CD14-positive monocyte (primary cell): Measurements from ENCODE around the gene APOD. TPM values are rescaled to one million over a fixed set of nuclear protein-coding genes. Genes with fewer than 3 reads are reported as not detected.
"Not testable (repeated sequence)": the region's sequence is repeated elsewhere in the genome, so short reads cannot be mapped to it uniquely, and the experiment has no call there.

Experiments
- DNase-seq, 3 donors: peaks; one replicate each; pipeline ENCODE4 v3.0.0-alpha.2; 2011 to 2022
- H2AFZ ChIP-seq: 2 replicates; pipeline ENCODE4 v1.6.0; 2012; ENCODE audit warnings: mild to moderate bottlenecking, low read depth, low read length, inconsistent platforms; ENCODE audit not compliant: insufficient read depth, poor library complexity, severe bottlenecking
- H3K27ac ChIP-seq, 2 donors: 1 replicate in 1 of 2; 2 replicates in 1 of 2; pipeline ENCODE4 v1.5.1; 2012 to 2013; ENCODE audit warnings: low read length in 2 of 2, control low read depth in 1 of 2, inconsistent platforms in 1 of 2, low read depth in 1 of 2, mild to moderate bottlenecking in 1 of 2
- H3K27me3 ChIP-seq, 2 donors: one replicate each; pipeline versions ENCODE4 v1.6.0 to v1.6.1; 2011 to 2013; ENCODE audit warnings: low read length in 2 of 2; ENCODE audit not compliant: control insufficient read depth in 2 of 2, insufficient read depth in 2 of 2
- H3K36me3 ChIP-seq, 2 donors: replicated peaks in 1 of 2; 1 replicate in 1 of 2; 2 replicates in 1 of 2; pipeline versions ENCODE4 v1.5.1 to v1.6.1; 2012 to 2013; ENCODE audit warnings: low read length in 2 of 2, control low read depth in 1 of 2, inconsistent platforms in 1 of 2, mild to moderate bottlenecking in 1 of 2; ENCODE audit not compliant: insufficient read depth in 2 of 2, control insufficient read depth in 1 of 2
- H3K4me1 ChIP-seq, 2 donors: 1 replicate in 1 of 2; 2 replicates in 1 of 2; pipeline versions ENCODE4 v1.5.1 to v1.6.1; 2012 to 2013; ENCODE audit warnings: low read length in 2 of 2, control low read depth in 1 of 2, inconsistent platforms in 1 of 2, mild to moderate bottlenecking in 1 of 2, moderate library complexity in 1 of 2; ENCODE audit not compliant: insufficient read depth in 2 of 2, control insufficient read depth in 1 of 2
- H3K4me2 ChIP-seq: replicated peaks from 2 replicates; pipeline ENCODE3; 2012; ENCODE audit warnings: low read length, moderate library complexity, mild to moderate bottlenecking; ENCODE audit not compliant: poor library complexity, severe bottlenecking; ENCODE audit errors: extremely low read depth
- H3K4me3 ChIP-seq, 3 experiments: fragments of 200-600 bp in 1 of 3; sonication (generic) in 1 of 3; replicated peaks in 1 of 3; 1 replicate in 2 of 3; 2 replicates in 1 of 3; pipeline ENCODE4 v1.5.1; 2011 to 2013; ENCODE audit warnings: low read length in 3 of 3, mild to moderate bottlenecking in 3 of 3, control low read depth in 2 of 3, low read depth in 2 of 3, inconsistent platforms in 1 of 3, moderate library complexity in 1 of 3
- H3K79me2 ChIP-seq: 2 replicates; pipeline ENCODE4 v1.6.0; 2012; ENCODE audit warnings: mild to moderate bottlenecking, control low read depth, inconsistent platforms, low read length, moderate library complexity; ENCODE audit not compliant: insufficient read depth
- H3K9ac ChIP-seq: 2 replicates; pipeline ENCODE4 v1.6.0; 2017; ENCODE audit warnings: low read length, mild to moderate bottlenecking; ENCODE audit not compliant: insufficient read depth, poor library complexity, severe bottlenecking
- H3K9me3 ChIP-seq, 2 donors: replicated peaks in 1 of 2; 1 replicate in 1 of 2; 2 replicates in 1 of 2; pipeline versions ENCODE4 v1.5.1 to v1.6.1; 2012 to 2013; ENCODE audit warnings: low read length in 2 of 2, control low read depth in 1 of 2; ENCODE audit not compliant: control insufficient read depth in 1 of 2, insufficient read depth in 1 of 2
- H4K20me1 ChIP-seq: 2 replicates; pipeline ENCODE4 v1.6.0; 2012; ENCODE audit warnings: mild to moderate bottlenecking, low read length, control low read depth, moderate library complexity; ENCODE audit not compliant: insufficient read depth
- H3K27ac Mint-ChIP-seq, 7 donors: one replicate each; pipeline ENCODE4 v1.8.0; 2020; ENCODE audit warnings: mild to moderate bottlenecking in 7 of 7, mixed read lengths in 7 of 7, moderate library complexity in 6 of 7, inconsistent platforms in 2 of 7
- H3K27me3 Mint-ChIP-seq, 3 donors: one replicate each; pipeline ENCODE4 v1.8.0; 2021 to 2022; ENCODE audit warnings: low read depth in 3 of 3, mild to moderate bottlenecking in 3 of 3, mixed read lengths in 3 of 3, moderate library complexity in 3 of 3, inconsistent platforms in 1 of 3
- H3K36me3 Mint-ChIP-seq, 2 donors: one replicate each; pipeline ENCODE4 v1.8.0; 2020; ENCODE audit warnings: mixed read lengths in 2 of 2, inconsistent platforms in 1 of 2, mild to moderate bottlenecking in 1 of 2
- H3K4me1 Mint-ChIP-seq: one replicate; pipeline ENCODE4 v1.8.0; 2020; ENCODE audit warnings: mild to moderate bottlenecking, mixed read lengths
- H3K4me3 Mint-ChIP-seq, 2 donors: one replicate each; pipeline ENCODE4 v1.8.0; 2020; ENCODE audit warnings: mild to moderate bottlenecking in 2 of 2, mixed read lengths in 2 of 2, moderate library complexity in 1 of 2
- H3K9me3 Mint-ChIP-seq, 7 donors: one replicate each; pipeline ENCODE4 v1.8.0; 2020 to 2022; ENCODE audit warnings: mixed read lengths in 7 of 7, mild to moderate bottlenecking in 6 of 7, moderate library complexity in 6 of 7, inconsistent platforms in 2 of 7
- CTCF ChIP-seq: fragments of 200-600 bp; IDR thresholded peaks from one replicate; pipeline ENCODE4 v1.8.0; 2022; ENCODE audit warnings: antibody characterized with exemption, mild to moderate bottlenecking
- WGBS: methylation state at CpG from one replicate; pipeline ENCODE4 v1.1.5; 2013; ENCODE audit warnings: missing lambda C conversion rate; ENCODE audit not compliant: insufficient coverage; 5-methylcytosine and 5-hydroxymethylcytosine counted together
- intact Hi-C, 2 donors: fragments of 100-400 bp; cut with micrococcal nuclease; formaldehyde crosslinking; loops; one replicate each; pipeline versions ENCODE4 v1.15.0 to v1.15.1; 2023
- polyA plus RNA-seq, 3 donors: library from polyadenylated mRNA; depleted of rRNA in 1 of 3; unstranded in 2 of 3; stranded (reverse) in 1 of 3; fragments of 300-500 nt in 2 of 3; fragments of >200 nt in 1 of 3; fragmentation: Illumina TruSeq in 2 of 3; gene quantifications; 1 replicate in 2 of 3; 2 replicates in 1 of 3; pipeline ENCODE4 v1.2.3, GENCODE V29; 2012 to 2021

APOD gene
- polyA plus RNA-seq, 3 donors: not detected

- Mint-ChIP-seq H3K4me1 (peaks cover 3% of the 10 kb centered on the region), H3K27me3 (peaks cover 3 to 11% (median 9%) of the 10 kb centered on the region in 3 donors), H3K9me3 (peaks cover 7 to 33% (median 23%) of the 10 kb centered on the region in 7 donors), H3K27ac (no peak overlapping the region), H3K36me3 (peaks cover 0 to 1% of the 10 kb centered on the region in 2 donors), H3K4me3 (no peak overlapping the region)
- Histone ChIP-seq H3K4me1 (no peaks in the 10 kb centered on the region), H3K9ac (no peak overlapping the region), H3K79me2 (no peaks in the 10 kb centered on the region), H3K27me3 (no peaks in the 10 kb centered on the region), H2AFZ (no peak overlapping the region), H4K20me1 (no peaks in the 10 kb centered on the region), H3K4me3 (no peak overlapping the region), H3K4me2 (no peak overlapping the region), H3K9me3 (peaks cover 13 to 15% of the 10 kb centered on the region in 2 donors), H3K36me3 (no peaks in the 10 kb centered on the region), H3K27ac (no peak overlapping the region)
- no CpG with 5 or more reads among the region's 2 CpGs for WGBS
- intact Hi-C loops: no loop called here
- TF ChIP-seq CTCF: no peak
- no peak for DNase-seq
These were observed 17.6 kb upstream of the APOD start for GRCh38 chr3:195601382-195601781.

- H3K9me3 ChIP-seq: peaks cover 2 to 11% of the 10 kb centered on the region in 2 donors
- peaks cover 7 to 14% (median 11%) of the 10 kb centered on the region in 3 donors for H3K27me3 Mint-ChIP-seq
- H3K9me3 Mint-ChIP-seq: peaks cover 4 to 24% (median 15%) of the 10 kb centered on the region in 7 donors
- H3K36me3 ChIP-seq, H3K9ac ChIP-seq, H3K27me3 ChIP-seq, H2AFZ ChIP-seq, H3K79me2 ChIP-seq, H3K4me1 ChIP-seq, H3K4me1 Mint-ChIP-seq, H3K36me3 Mint-ChIP-seq, intact Hi-C loops, H3K4me3 Mint-ChIP-seq, H4K20me1 ChIP-seq, H3K4me2 ChIP-seq, H3K27ac ChIP-seq, H3K4me3 ChIP-seq, DNase-seq: not testable (repeated sequence)
- H3K27ac Mint-ChIP-seq: peak overlapping the region in 1 of 7 donors; percentile 82
- 100% methylated on average over 5 of the region's 23 CpGs for WGBS
These were observed 16.2 kb upstream of the APOD start for GRCh38 chr3:195599926-195600325.

GRCh38 chr3:195599516-195599915, 15.8 kb upstream of the APOD start:
- H3K9ac ChIP-seq, H2AFZ ChIP-seq, H3K27ac ChIP-seq, intact Hi-C loops, H3K36me3 Mint-ChIP-seq, H3K9me3 ChIP-seq, H3K27ac Mint-ChIP-seq, H3K4me1 Mint-ChIP-seq, H4K20me1 ChIP-seq, H3K4me3 ChIP-seq, H3K4me3 Mint-ChIP-seq, H3K4me1 ChIP-seq, H3K27me3 ChIP-seq, H3K79me2 ChIP-seq, H3K4me2 ChIP-seq, DNase-seq, H3K36me3 ChIP-seq: not testable (repeated sequence)
- peaks cover 7 to 17% (median 8%) of the 10 kb centered on the region in 3 donors for H3K27me3 Mint-ChIP-seq
- peaks cover 3 to 20% (median 11%) of the 10 kb centered on the region in 7 donors for H3K9me3 Mint-ChIP-seq
- WGBS: 100% methylated on average over 1 of the region's 24 CpGs
